Smooth muscle cell (in vitro differentiated cells): Measurements from ENCODE around the gene ZNF740. TPM values are rescaled to one million over a fixed set of nuclear protein-coding genes. Genes with fewer than 3 reads are reported as not detected.

Experiments
- DNase-seq: peaks from one replicate; lab custom pipeline; 2025; ENCODE audit not compliant: unreplicated experiment; lab: John Stamatoyannopoulos, UW
- H2AFZ ChIP-seq: fragments of 200-600 bp; sonication (generic); 2 replicates; pipeline ENCODE4 v1.6.0; 2016; ENCODE audit warnings: antibody characterized with exemption, low read depth, mild to moderate bottlenecking
- H3F3A ChIP-seq: fragments of 200-600 bp; sonication (generic); 2 replicates; pipeline ENCODE4 v1.6.0; 2017; ENCODE audit warnings: antibody characterized with exemption, low read depth
- H3K27ac ChIP-seq: fragments of 200-600 bp; sonication (generic); 2 replicates; pipeline ENCODE4 v1.5.1; 2016; ENCODE audit warnings: low read depth, mild to moderate bottlenecking
- H3K27me3 ChIP-seq: fragments of 200-600 bp; sonication (generic); 2 replicates; pipeline ENCODE4 v1.6.1; 2016; ENCODE audit warnings: low read depth, mild to moderate bottlenecking
- H3K36me3 ChIP-seq: fragments of 200-600 bp; sonication (generic); 2 replicates; pipeline ENCODE4 v1.5.1; 2016; ENCODE audit warnings: low read depth
- H3K4me1 ChIP-seq: fragments of 200-600 bp; sonication (generic); 2 replicates; pipeline ENCODE4 v1.5.1; 2016; ENCODE audit warnings: low read depth
- H3K4me2 ChIP-seq: fragments of 200-600 bp; sonication (generic); 2 replicates; pipeline ENCODE4 v1.6.0; 2016; ENCODE audit warnings: mild to moderate bottlenecking
- H3K4me3 ChIP-seq: fragments of 200-600 bp; sonication (generic); 2 replicates; pipeline ENCODE4 v1.5.1; 2016; ENCODE audit warnings: mild to moderate bottlenecking
- H3K79me2 ChIP-seq: fragments of 200-600 bp; sonication (generic); 2 replicates; pipeline ENCODE4 v1.6.0; 2016; ENCODE audit warnings: low read depth, mild to moderate bottlenecking
- H3K9ac ChIP-seq: fragments of 200-600 bp; sonication (generic); 2 replicates; pipeline ENCODE4 v1.6.0; 2016; ENCODE audit warnings: low read depth
- H3K9me3 ChIP-seq: fragments of 200-600 bp; sonication (generic); replicated peaks from 2 replicates; pipeline ENCODE4 v1.5.1; 2016; ENCODE audit warnings: low read depth
- H4K20me1 ChIP-seq: fragments of 200-600 bp; sonication (generic); 2 replicates; pipeline ENCODE4 v1.6.0; 2016; ENCODE audit warnings: low read depth
- CTCF ChIP-seq: fragments of 200-600 bp; sonication (generic); IDR thresholded peaks from 2 replicates; pipeline ENCODE4 v1.5.1; 2017; ENCODE audit warnings: borderline replicate concordance, mild to moderate bottlenecking, antibody characterized with exemption; ENCODE audit not compliant: insufficient read depth, poor library complexity, severe bottlenecking
- WGBS: methylation state at CpG from one replicate; pipeline ENCODE4 v1.1.7; 2016; ENCODE audit warnings: low lambda C conversion rate; 5-methylcytosine and 5-hydroxymethylcytosine counted together
- polyA plus RNA-seq: library from polyadenylated mRNA; unstranded; fragments of >200 nt; fragmentation: Nextera tagmentation; extraction: Ambion mirVana; gene quantifications from 2 replicates; pipeline ENCODE4 v1.2.1, GENCODE V29; 2016
- total RNA-seq: library from RNA; depleted of rRNA; stranded (reverse); fragments of >200 nt; gene quantifications from 2 replicates; pipeline ENCODE4 v1.2.3, GENCODE V29; 2014

The ZNF740 gene
- total and polyA plus RNA-seq, 2 experiments from 2014 or later, result 1.0 to 5.2 TPM

DNA sequence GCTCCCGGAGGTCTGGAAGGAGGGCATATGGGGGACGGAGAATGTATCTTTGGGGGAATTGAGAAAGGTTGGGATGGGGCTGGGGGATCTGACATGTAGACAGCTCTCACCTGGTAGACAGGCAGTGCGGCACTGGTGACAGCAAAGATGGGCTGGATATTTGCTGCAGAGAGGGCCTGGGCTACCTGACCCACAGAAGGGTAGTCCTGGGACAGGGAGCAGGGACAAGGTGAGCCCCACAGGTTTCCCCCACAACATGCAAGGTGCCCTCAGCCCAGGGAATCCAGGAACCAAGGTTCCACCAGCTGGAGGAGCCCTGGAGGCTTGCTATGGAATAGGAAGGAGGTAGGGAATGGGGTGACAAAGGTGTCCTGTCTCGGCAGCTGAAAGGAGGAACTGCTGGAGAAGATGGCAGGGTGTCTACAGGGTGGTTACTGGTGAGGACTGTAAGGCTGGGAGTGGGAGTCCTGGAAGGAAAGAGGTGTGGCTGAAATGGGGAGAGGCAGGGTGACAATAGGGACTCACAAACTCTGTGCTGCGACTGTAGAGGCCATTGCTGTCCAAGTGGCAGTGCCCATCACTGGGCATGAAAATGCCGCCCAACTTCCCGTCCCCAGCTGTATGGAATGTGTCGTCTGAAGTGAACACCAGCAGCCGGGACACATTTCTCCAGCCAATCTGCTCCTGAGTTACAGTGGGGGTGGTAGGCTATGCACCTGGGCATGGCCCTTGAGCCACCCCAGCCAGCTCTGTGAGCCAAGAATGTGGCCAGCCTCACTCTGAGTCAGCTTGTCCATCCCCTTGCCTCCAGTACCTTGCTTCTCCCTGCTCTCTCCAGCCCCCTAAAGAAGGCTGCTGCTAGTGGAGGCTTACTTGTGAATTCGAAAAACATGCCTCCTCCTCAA is 15.2 kb downstream of the ZNF740 start:
- H3K4me2 ChIP-seq, result no peak overlapping the region
- WGBS, result 88% methylated on average over 10 of the region's 10 CpGs
- H3K36me3 ChIP-seq, result no peaks in the 10 kb centered on the region
- no peak for TF ChIP-seq CTCF
- no peak for DNase-seq
- no peaks in the 10 kb centered on the region for H3K9me3 ChIP-seq
- peaks cover 13% of the 10 kb centered on the region for H3K27me3 ChIP-seq
- peaks cover 2% of the 10 kb centered on the region for H3F3A ChIP-seq
- H2AFZ ChIP-seq, result no peak overlapping the region
- H3K4me1 ChIP-seq, result no peaks in the 10 kb centered on the region
- H3K79me2 ChIP-seq, result no peaks in the 10 kb centered on the region
- H3K4me3 ChIP-seq, result no peak overlapping the region
- H3K9ac ChIP-seq, result no peak overlapping the region
- no peak overlapping the region for H3K27ac ChIP-seq
- no peaks in the 10 kb centered on the region for H4K20me1 ChIP-seq

GRCh38 chr12:53196486-53196885 is 16.0 kb downstream of the ZNF740 start:
- Histone ChIP-seq H3F3A (peaks cover 9% of the 10 kb centered on the region), H3K79me2 (no peaks in the 10 kb centered on the region), H3K36me3 (no peaks in the 10 kb centered on the region), H3K4me2 (no peak overlapping the region), H4K20me1 (no peaks in the 10 kb centered on the region), H2AFZ (no peak overlapping the region), H3K27me3 (peaks cover 13% of the 10 kb centered on the region), H3K9me3 (no peaks in the 10 kb centered on the region), H3K9ac (no peak overlapping the region), H3K27ac (no peak overlapping the region), H3K4me3 (no peak overlapping the region), H3K4me1 (no peaks in the 10 kb centered on the region)
- no peak for TF ChIP-seq CTCF
- no peak for DNase-seq
- 96% methylated on average over 14 of the region's 14 CpGs for WGBS

- no peak overlapping the region for H3K9ac ChIP-seq
- no peak overlapping the region for H2AFZ ChIP-seq
- peaks cover 13% of the 10 kb centered on the region for H3K27me3 ChIP-seq
- WGBS, result 82% methylated on average over 19 of the region's 19 CpGs
- H3K9me3 ChIP-seq, result no peaks in the 10 kb centered on the region
- TF ChIP-seq CTCF, result no peak
- peaks cover 11% of the 10 kb centered on the region for H3F3A ChIP-seq
- H3K36me3 ChIP-seq, result no peaks in the 10 kb centered on the region
- H3K4me1 ChIP-seq, result no peaks in the 10 kb centered on the region
- no peak overlapping the region for H3K27ac ChIP-seq
- peak overlapping the region; percentile 82 for H3K4me2 ChIP-seq
- no peaks in the 10 kb centered on the region for H3K79me2 ChIP-seq
- peak overlapping the region; percentile 28 for H3K4me3 ChIP-seq
- no peaks in the 10 kb centered on the region for H4K20me1 ChIP-seq
- no peak for DNase-seq
These were observed 16.6 kb downstream of the ZNF740 start for GRCh38 chr12:53197011-53197640.
